ENCODE data around the gene FAM149B1.

The FAM149B1 gene

DNA sequence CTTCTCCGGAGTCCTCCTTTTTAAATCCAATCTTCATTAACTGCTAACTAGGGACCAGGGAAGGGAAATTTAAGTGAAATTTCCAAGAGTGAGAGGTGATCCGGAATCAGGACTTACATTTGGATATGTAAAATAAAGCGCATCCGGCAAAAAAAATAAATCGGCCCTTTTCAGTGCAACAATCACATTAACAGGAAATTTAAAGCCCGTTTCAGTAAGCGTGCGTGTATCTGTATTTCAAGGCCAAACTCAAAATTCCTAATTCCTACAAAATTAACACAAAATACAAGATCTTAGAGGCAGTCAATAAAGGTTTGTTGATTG lies 78.4 kb downstream of the FAM149B1 start:
- H3K27ac ChIP-seq (ENCODE audit: low read depth, low read length, poor library complexity, severe bottlenecking): peak overlapping the region; percentile 83
- H3K4me2 ChIP-seq (ENCODE audit: low read length): peak overlapping the region; percentile 96
- H3K79me2 ChIP-seq (ENCODE audit: insufficient read depth, low read length): peaks cover 37% of the 10 kb centered on the region
- no peaks in the 10 kb centered on the region for H3K9me2 ChIP-seq (ENCODE audit: low read depth, low read length)
- peaks cover 86% of the 10 kb centered on the region for H3K36me3 ChIP-seq (ENCODE audit: insufficient read depth, low read length)
- H3K4me1 ChIP-seq (ENCODE audit: insufficient read depth, low read length, severe bottlenecking): peaks cover 59% of the 10 kb centered on the region
- H3K4me3 ChIP-seq (ENCODE audit: low read depth, low read length, poor library complexity, severe bottlenecking): peak overlapping the region; percentile 94
- H3K9ac ChIP-seq (ENCODE audit: low read length): peak overlapping the region; percentile 97
- H3K27me3 ChIP-seq (ENCODE audit: insufficient read depth, low read length): no peaks in the 10 kb centered on the region
- TF ChIP-seq CTCF (IDR thresholded peaks at IDR 0.05; ENCODE audit: low read length) (no peak), EZH2 (IDR thresholded peaks at IDR 0.05; ENCODE audit: borderline replicate concordance, low read length) (no peak)
- no peak overlapping the region; the same call in 1 of the 2 replicates for H2AFZ ChIP-seq (ENCODE audit: low read length)
- no peaks in the 10 kb centered on the region for H4K20me1 ChIP-seq (ENCODE audit: insufficient read depth, low read length)
- H3K9me3 ChIP-seq (ENCODE audit: low read length): no peaks in the 10 kb centered on the region
- no peaks in the 10 kb centered on the region; the same call in 1 of the 2 replicates for H3F3A ChIP-seq (ENCODE audit: insufficient read depth, low read length)

DNA sequence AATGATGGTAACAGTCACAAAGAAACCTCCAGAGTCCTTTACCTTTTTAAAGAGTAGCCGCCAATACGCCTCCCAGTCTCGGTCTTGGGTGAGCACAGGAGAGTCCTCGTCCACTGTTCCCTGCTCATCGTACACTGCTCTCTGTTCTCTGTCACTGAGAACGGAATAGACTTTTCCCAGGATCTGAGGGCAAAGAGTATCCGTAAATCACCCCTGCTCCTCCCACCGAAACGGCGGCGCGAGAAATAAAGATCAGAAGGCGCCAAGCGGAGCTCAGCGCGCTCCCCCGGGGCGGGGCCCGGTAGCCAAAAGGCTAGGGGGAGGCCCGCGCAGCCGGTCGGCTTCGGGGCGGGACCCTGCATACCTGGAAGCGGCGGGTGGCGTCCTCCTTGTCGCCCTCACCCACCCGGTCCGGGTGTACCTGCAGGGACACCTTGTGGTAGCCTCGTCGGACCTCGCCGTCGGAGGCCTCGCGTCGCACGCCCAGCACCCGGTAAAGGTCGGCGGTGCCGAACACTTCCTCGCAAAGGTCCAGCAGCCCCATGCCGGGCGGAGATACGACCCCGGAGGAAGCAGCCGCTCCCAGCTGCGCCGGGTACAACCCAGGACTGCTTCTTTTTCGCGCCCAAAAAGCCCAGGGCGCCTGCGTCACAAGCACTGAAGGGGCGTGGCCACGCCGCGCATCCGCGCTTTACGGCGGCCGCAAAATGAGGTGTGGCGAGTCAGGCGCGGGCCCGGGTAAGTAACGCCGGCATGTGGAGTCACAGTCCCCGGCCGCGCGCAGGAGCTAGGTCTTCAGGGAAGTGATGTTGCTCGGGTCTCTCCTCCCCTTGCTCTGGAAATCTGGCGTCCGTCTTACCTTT lies 79.0 kb downstream of the FAM149B1 start, which contains the start of gene DNAJC9:
Gene DNAJC9, minus strand, starts transcription at position 610 of the 863 bp plus-strand sequence. Its CDS starts 66 bp downstream, at position 544.
- Histone ChIP-seq H2AFZ (ENCODE audit: low read length) (no peak within 1 kb of the TSS; the same call in 1 of the 2 replicates), H3K9me3 (ENCODE audit: low read length) (no peaks in the 10 kb centered on the region), H3K36me3 (ENCODE audit: insufficient read depth, low read length) (peaks cover 83% of the 10 kb centered on the region), H3K9me2 (ENCODE audit: low read depth, low read length) (no peaks in the 10 kb centered on the region), H3F3A (ENCODE audit: insufficient read depth, low read length) (no peaks in the 10 kb centered on the region; the same call in 1 of the 2 replicates), H3K4me1 (ENCODE audit: insufficient read depth, low read length, severe bottlenecking) (peaks cover 65% of the 10 kb centered on the region), H4K20me1 (ENCODE audit: insufficient read depth, low read length) (no peaks in the 10 kb centered on the region), H3K27me3 (ENCODE audit: insufficient read depth, low read length) (no peaks in the 10 kb centered on the region), H3K9ac (ENCODE audit: low read length) (peak within 1 kb of the TSS; percentile 97), H3K4me2 (ENCODE audit: low read length) (peak within 1 kb of the TSS; percentile 96), H3K79me2 (ENCODE audit: insufficient read depth, low read length) (peaks cover 43% of the 10 kb centered on the region), H3K4me3 (ENCODE audit: low read depth, low read length, poor library complexity, severe bottlenecking) (peak within 1 kb of the TSS; percentile 94), H3K27ac (ENCODE audit: low read depth, low read length, poor library complexity, severe bottlenecking) (peak within 1 kb of the TSS; percentile 83)
- TF ChIP-seq CTCF (IDR thresholded peaks at IDR 0.05; ENCODE audit: low read length) (no peak), EZH2 (IDR thresholded peaks at IDR 0.05; ENCODE audit: borderline replicate concordance, low read length) (no peak)

GRCh38 chr10:73247509-73248258 lies 79.8 kb downstream of the FAM149B1 start:
- peaks cover 47% of the 10 kb centered on the region for H3K79me2 ChIP-seq (ENCODE audit: insufficient read depth, low read length)
- no peaks in the 10 kb centered on the region for H3K27me3 ChIP-seq (ENCODE audit: insufficient read depth, low read length)
- peaks cover 65% of the 10 kb centered on the region for H3K4me1 ChIP-seq (ENCODE audit: insufficient read depth, low read length, severe bottlenecking)
- no peaks in the 10 kb centered on the region for H3K9me3 ChIP-seq (ENCODE audit: low read length)
- no peaks in the 10 kb centered on the region for H4K20me1 ChIP-seq (ENCODE audit: insufficient read depth, low read length)
- peak overlapping the region; percentile 94 for H3K4me3 ChIP-seq (ENCODE audit: low read depth, low read length, poor library complexity, severe bottlenecking)
- H2AFZ ChIP-seq (ENCODE audit: low read length): no peak overlapping the region
- TF ChIP-seq EZH2 (IDR thresholded peaks at IDR 0.05; ENCODE audit: borderline replicate concordance, low read length) (no peak), CTCF (IDR thresholded peaks at IDR 0.05; ENCODE audit: low read length) (no peak)
- H3F3A ChIP-seq (ENCODE audit: insufficient read depth, low read length): no peaks in the 10 kb centered on the region; the same call in 1 of the 2 replicates
- peaks cover 81% of the 10 kb centered on the region for H3K36me3 ChIP-seq (ENCODE audit: insufficient read depth, low read length)
- peak overlapping the region; percentile 96 for H3K4me2 ChIP-seq (ENCODE audit: low read length)
- peak overlapping the region; percentile 83 for H3K27ac ChIP-seq (ENCODE audit: low read depth, low read length, poor library complexity, severe bottlenecking)
- H3K9me2 ChIP-seq (ENCODE audit: low read depth, low read length): no peaks in the 10 kb centered on the region
- H3K9ac ChIP-seq (ENCODE audit: low read length): peak overlapping the region; percentile 97
